Ectodermal cell (in vitro differentiated cells): ENCODE results near the gene PAPSS1.

ENCODE experiments used
- H3K27ac ChIP-seq: 2 replicates; pipeline ENCODE4 v1.7.0; 2013; ENCODE audit warnings: mild to moderate bottlenecking, low read depth, low read length; ENCODE audit not compliant: insufficient read depth, poor library complexity, severe bottlenecking
- H3K27me3 ChIP-seq: 2 replicates; pipeline ENCODE4 v1.7.0; 2013; ENCODE audit warnings: mild to moderate bottlenecking, low read length; ENCODE audit not compliant: insufficient read depth, control insufficient read depth, poor library complexity, severe bottlenecking
- H3K36me3 ChIP-seq: one replicate; pipeline ENCODE4 v1.7.0; 2013; ENCODE audit warnings: low read length; ENCODE audit not compliant: control insufficient read depth, insufficient read depth
- H3K4me1 ChIP-seq: one replicate; pipeline ENCODE4 v1.7.0; 2013; ENCODE audit warnings: low read length; ENCODE audit not compliant: control insufficient read depth, insufficient read depth
- H3K4me3 ChIP-seq: 2 replicates; pipeline ENCODE4 v1.7.0; 2013; ENCODE audit warnings: low read depth, low read length, control low read depth; ENCODE audit not compliant: insufficient read depth
- H3K9me3 ChIP-seq: 2 replicates; pipeline ENCODE4 v1.7.0; 2013; ENCODE audit warnings: mild to moderate bottlenecking, low read length, moderate library complexity; ENCODE audit not compliant: control insufficient read depth
- WGBS, 2 experiments: methylation state at CpG; one replicate each; pipeline ENCODE4 v1.1.7; 2013; ENCODE audit warnings: missing lambda C conversion rate in 2 of 2; 5-methylcytosine and 5-hydroxymethylcytosine counted together

Gene PAPSS1

DNA sequence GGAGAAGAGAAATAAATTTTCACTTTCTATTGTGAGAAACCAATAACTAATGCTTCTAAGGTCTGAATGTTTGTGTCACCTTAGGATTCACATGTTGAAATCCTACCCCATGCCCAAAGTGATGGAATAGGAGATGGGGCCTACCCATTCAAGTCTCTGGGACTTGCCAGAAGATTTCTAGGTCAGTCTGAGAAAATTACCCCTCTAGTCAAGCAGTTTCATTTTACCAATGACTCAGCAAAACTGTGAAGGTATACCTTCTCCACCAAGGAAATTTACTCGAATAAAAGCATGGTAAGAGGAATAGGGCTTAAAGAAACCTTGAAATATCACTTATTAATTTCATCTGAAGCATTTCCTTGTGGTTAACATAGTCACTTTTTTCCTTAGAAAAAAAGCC, 23.5 kb upstream of the PAPSS1 start:
- Histone ChIP-seq H3K4me1 (no peaks in the 10 kb centered on the region), H3K9me3 (no peaks in the 10 kb centered on the region), H3K36me3 (no peaks in the 10 kb centered on the region), H3K4me3 (no peak overlapping the region), H3K27ac (no peak overlapping the region), H3K27me3 (no peaks in the 10 kb centered on the region)
- WGBS, 2 experiments = 88% methylated on average over 1 of the region's 1 CpG; no CpG with 5 or more reads in 1 of the 2 experiments

DNA sequence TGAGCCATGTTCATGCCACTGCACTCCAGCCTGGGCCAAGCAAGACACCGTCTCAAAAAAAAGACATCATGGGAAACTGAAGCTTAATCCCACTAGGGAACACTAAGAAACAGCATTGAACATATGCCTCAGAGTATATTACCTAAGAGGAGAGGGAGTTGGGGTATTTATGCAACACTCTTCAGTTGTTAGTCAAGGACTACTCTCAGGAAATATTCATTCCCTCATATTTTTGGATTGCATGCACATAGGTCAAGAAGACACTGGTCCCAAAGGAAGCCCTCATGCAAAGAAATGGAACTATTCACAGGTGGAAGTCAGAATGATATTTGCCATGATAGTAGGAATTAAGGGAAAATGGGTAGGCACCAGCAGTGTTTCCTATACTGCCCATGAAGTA, 22.8 kb upstream of the PAPSS1 start:
- WGBS, 2 experiments = 90 to 96% methylated on average over 1 of the region's 1 CpG
- H3K9me3 ChIP-seq = no peaks in the 10 kb centered on the region

DNA sequence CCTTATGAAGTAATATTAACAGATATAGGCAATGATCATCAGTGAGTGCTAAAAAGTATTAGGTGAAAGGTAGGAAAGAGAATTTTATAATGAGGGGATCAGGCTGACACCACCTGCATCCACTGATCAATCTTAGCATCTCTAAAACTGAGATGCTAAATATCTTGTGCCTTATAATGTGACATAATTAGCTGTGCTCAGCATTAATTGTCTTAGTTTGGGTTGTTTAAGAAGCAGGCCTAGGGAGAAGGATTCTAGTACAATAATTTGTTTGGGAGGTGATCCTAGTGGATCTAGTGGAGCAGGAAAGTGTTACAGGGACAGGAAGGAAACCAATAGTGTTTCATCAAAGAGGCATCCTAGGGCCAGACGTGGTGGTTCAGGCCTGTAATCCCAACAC, 22.2 kb upstream of the PAPSS1 start:
- WGBS, 2 experiments = 87 to 91% methylated on average over 1 of the region's 1 CpG
- Histone ChIP-seq H3K27ac (no peak overlapping the region), H3K4me3 (no peak overlapping the region), H3K27me3 (no peaks in the 10 kb centered on the region), H3K4me1 (no peaks in the 10 kb centered on the region), H3K36me3 (no peaks in the 10 kb centered on the region), H3K9me3 (no peaks in the 10 kb centered on the region)

More for the DNA sequence above, 22.8 kb upstream of the PAPSS1 start:
- H3K36me3 ChIP-seq = no peaks in the 10 kb centered on the region
- H3K4me3 ChIP-seq = no peak overlapping the region
- H3K27ac ChIP-seq = no peak overlapping the region
- no peaks in the 10 kb centered on the region for H3K27me3 ChIP-seq
- no peaks in the 10 kb centered on the region for H3K4me1 ChIP-seq

DNA sequence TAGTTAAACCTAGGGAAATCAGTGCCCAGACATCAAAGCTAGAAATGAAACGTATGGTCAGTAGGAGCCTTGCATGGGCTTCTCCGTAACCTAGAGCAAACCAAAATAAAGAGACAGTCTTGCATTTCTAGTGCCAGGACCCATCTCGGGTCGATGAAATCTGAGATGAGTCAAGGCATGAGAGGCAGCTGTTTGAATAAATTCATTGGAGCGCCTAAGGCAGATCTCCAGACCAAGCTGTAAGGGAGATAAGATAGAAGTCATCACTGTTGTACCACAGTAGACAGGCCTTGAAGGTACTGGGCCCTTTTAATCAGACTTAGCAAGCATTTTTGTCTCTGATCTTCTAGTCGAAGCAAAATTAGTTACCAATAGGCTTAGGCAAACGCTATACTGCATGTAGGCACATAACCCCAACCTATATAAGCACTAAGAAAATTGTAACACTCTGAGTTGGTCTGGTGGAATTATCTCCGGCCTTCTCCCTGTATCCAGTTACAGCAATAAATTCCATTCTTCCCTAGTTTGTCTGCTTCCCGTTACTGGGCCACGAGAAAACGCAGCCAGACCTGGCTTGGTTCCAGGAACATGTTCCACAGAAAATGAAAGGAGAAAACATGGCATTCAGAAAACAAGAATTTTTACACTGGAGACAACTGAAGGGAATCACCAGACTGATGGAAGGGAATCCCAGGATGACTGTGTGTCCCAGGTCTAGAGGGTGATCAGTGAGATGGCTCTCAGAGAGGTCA, 21.1 kb upstream of the PAPSS1 start:
- Histone ChIP-seq H3K4me3 (no peak overlapping the region), H3K36me3 (no peaks in the 10 kb centered on the region), H3K9me3 (no peaks in the 10 kb centered on the region), H3K27me3 (peaks cover 4% of the 10 kb centered on the region), H3K4me1 (no peaks in the 10 kb centered on the region), H3K27ac (no peak overlapping the region)
- WGBS, 2 experiments = 93 to 94% methylated on average over 11 of the region's 11 CpGs

DNA sequence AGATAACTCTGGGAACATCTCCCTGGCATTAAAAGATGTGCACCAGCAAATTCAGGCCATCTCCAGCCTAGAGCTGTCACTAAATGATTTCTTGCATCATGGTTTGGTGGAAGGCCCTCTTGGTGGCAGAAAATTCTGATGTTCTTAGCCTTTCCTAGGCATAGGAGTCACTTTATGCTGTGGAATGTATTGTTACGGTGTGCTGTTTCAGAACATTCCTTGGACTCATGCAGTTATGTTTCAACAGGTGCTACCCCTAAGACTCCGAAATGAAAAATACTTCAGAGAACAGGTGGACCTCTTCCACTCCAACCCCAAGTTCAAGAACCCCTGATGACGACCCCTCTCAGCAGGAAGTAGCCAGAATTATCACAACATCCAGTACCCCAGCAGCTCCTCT, 20.3 kb upstream of the PAPSS1 start:
- Histone ChIP-seq H3K27me3 (peaks cover 12% of the 10 kb centered on the region), H3K36me3 (no peaks in the 10 kb centered on the region), H3K9me3 (no peaks in the 10 kb centered on the region), H3K27ac (no peak overlapping the region), H3K4me1 (no peaks in the 10 kb centered on the region), H3K4me3 (no peak overlapping the region)
- 79 to 82% methylated on average over 3 of the region's 3 CpGs for WGBS, 2 experiments

DNA sequence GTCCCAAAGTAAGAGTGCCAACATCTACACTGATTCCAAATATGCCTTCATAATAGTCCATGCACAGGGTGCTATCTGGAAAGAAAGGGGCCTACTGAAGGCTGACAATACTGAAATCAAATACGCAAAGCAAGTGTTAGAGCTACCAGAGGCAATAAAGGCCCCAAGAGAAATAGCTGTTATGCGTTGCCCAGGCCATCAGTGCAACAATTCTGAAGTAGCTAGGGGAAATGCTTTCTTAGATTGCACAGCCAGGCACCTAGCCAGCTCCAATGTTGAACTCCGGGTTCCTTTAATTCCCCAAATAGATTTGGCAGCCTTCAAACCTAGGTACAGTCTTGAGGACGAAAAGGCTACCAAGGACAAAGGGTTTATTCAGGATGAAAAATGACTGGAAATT, 17.4 kb upstream of the PAPSS1 start:
- Histone ChIP-seq H3K27me3 (peaks cover 40% of the 10 kb centered on the region), H3K4me1 (no peaks in the 10 kb centered on the region), H3K36me3 (no peaks in the 10 kb centered on the region), H3K9me3 (no peaks in the 10 kb centered on the region), H3K27ac (no peak overlapping the region), H3K4me3 (no peak overlapping the region)
- 91 to 93% methylated on average over 4 of the region's 4 CpGs for WGBS, 2 experiments

DNA sequence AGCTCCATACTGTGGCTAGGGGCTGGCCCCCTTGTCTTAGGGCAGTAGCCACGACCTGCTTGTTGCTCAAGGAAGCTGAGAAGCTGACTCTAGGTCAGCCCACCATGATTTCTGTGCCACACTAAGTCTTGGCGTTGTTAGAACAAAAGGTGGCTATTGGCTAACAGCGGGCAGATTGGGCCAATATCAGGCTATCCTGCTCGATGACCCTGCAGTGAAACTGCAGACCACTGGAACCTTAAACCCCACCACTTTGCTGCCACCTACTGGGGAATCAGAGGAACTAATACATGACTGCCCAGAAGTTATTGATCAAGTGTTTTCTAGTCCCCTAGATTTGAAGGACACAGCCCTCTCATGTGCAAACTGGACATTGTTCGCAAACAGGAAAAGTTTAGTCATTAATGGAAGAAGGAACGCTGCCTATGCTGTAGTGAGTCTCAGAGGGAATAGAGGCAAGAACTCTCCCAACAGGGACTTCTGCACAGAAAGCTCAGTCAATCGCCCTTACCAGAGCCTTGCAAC, 17.0 kb upstream of the PAPSS1 start:
- 47 to 54% methylated on average over 7 of the region's 7 CpGs for WGBS, 2 experiments
- Histone ChIP-seq H3K9me3 (no peaks in the 10 kb centered on the region), H3K36me3 (no peaks in the 10 kb centered on the region), H3K27ac (no peak overlapping the region), H3K4me1 (no peaks in the 10 kb centered on the region), H3K27me3 (peaks cover 45% of the 10 kb centered on the region), H3K4me3 (no peak overlapping the region)

DNA sequence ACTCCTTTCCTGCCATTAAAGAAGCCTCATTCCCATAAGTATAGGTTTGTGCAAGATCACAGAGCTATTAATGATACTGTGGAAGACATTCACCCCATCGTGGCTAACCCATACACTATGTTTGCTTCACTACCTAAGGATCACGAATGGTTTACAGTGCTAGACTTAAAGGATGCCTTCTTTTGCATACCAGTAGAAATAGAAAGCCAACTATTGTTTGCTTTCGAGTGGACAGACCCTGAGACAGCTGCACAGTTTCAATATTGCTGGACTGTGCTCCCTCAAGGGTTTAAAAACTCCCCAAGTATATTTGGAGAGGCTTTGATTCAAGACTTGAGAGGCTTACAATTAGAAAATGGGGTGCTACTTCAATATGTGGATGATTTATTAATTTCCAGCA, 16.0 kb upstream of the PAPSS1 start:
- no peaks in the 10 kb centered on the region for H3K4me1 ChIP-seq
- H3K27me3 ChIP-seq = peaks cover 48% of the 10 kb centered on the region
- H3K27ac ChIP-seq = no peak overlapping the region
- no peak overlapping the region for H3K4me3 ChIP-seq
- H3K9me3 ChIP-seq = no peaks in the 10 kb centered on the region
- WGBS, 2 experiments = 87 to 88% methylated on average over 3 of the region's 3 CpGs
- H3K36me3 ChIP-seq = no peaks in the 10 kb centered on the region

DNA sequence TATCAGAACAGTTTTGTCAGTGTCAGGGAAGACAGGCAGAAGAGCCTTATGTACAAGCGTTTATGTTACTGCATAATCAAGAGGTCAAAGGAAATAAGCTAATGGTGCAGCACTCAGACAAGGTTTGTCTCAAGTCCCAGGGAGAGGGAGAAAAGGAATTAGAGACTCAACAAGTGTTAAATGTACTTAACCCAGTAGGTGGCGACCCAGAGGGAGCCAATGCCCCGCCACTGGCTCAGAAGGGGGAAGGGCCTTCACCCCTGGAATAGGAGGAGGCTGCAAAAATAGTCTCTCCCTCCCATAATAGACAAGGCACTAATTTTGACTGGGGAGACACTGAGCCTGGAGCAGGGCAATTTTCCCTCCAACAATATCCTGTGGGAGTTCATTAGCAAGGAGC, 14.1 kb upstream of the PAPSS1 start:
- Histone ChIP-seq H3K4me3 (no peak overlapping the region), H3K27me3 (peaks cover 48% of the 10 kb centered on the region), H3K36me3 (no peaks in the 10 kb centered on the region), H3K4me1 (no peaks in the 10 kb centered on the region), H3K9me3 (no peaks in the 10 kb centered on the region), H3K27ac (no peak overlapping the region)
- WGBS, 2 experiments = 5 to 6% methylated on average over 3 of the region's 3 CpGs

DNA sequence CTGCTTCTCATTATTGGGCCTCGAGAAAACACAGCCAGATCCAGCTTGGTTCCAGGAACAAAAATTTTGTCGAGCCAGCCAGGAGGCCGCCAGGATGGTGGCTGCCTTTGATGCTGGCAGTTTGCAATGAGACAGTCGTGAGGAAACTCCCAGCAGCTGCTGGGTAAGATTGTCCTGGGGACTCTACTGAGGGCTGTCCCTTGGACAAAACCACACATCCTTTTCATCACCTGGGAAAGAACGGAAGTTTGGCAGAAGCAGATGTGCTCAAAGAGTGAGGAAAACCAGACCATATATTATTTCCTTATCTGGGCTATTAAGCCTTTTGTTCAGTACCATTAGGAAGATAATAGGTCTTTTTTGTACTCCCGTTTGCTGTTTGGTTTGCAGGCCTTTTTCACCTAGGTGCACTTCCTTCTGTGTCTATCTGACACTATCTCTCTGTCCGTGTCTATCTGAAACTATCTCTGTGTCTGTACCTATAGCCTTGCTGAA, 13.4 kb upstream of the PAPSS1 start:
- Histone ChIP-seq H3K4me1 (no peaks in the 10 kb centered on the region), H3K27ac (no peak overlapping the region), H3K9me3 (no peaks in the 10 kb centered on the region), H3K36me3 (no peaks in the 10 kb centered on the region), H3K4me3 (no peak overlapping the region), H3K27me3 (peaks cover 48% of the 10 kb centered on the region)
- WGBS, 2 experiments = 65 to 70% methylated on average over 6 to 7 of the region's 7 CpGs
